Osteocyte (in vitro differentiated cells): Measurements from ENCODE around the gene RET. TPM values are rescaled to one million over a fixed set of nuclear protein-coding genes. Genes with fewer than 3 reads are reported as not detected.
"Not testable (repeated sequence)": the region's sequence is repeated elsewhere in the genome, so short reads cannot be mapped to it uniquely, and the experiment has no call there.

Experiments used
- DNase-seq: peaks from one replicate; pipeline ENCODE4 v3.0.0; 2021; ENCODE audit warnings: mixed read lengths; ENCODE audit not compliant: unreplicated experiment; ENCODE audit errors: extremely low spot score
- H3K27ac Mint-ChIP-seq: one replicate; pipeline ENCODE4 v1.8.0; 2021; ENCODE audit warnings: mild to moderate bottlenecking, mixed read lengths; ENCODE audit not compliant: unreplicated experiment
- H3K27me3 Mint-ChIP-seq: one replicate; pipeline ENCODE4 v1.8.0; 2021; ENCODE audit warnings: mixed read lengths; ENCODE audit not compliant: unreplicated experiment
- H3K36me3 Mint-ChIP-seq: one replicate; pipeline ENCODE4 v1.8.0; 2021; ENCODE audit warnings: mixed read lengths; ENCODE audit not compliant: unreplicated experiment
- H3K4me1 Mint-ChIP-seq: one replicate; pipeline ENCODE4 v1.8.0; 2021; ENCODE audit warnings: mixed read lengths; ENCODE audit not compliant: unreplicated experiment
- H3K4me3 Mint-ChIP-seq: one replicate; pipeline ENCODE4 v1.8.0; 2021; ENCODE audit warnings: mild to moderate bottlenecking, moderate library complexity, mixed read lengths; ENCODE audit not compliant: unreplicated experiment
- H3K9me3 Mint-ChIP-seq: one replicate; pipeline ENCODE4 v1.8.0; 2021; ENCODE audit warnings: mixed read lengths; ENCODE audit not compliant: unreplicated experiment
- total RNA-seq: library from RNA; stranded (reverse); gene quantifications from 2 replicates; pipeline ENCODE4 v1.2.1, GENCODE V29; 2021
- TF ChIP-seq, protein P1 (sequence below): fragments of 200-600 bp; sonication (generic); IDR thresholded peaks from 2 replicates; pipeline ENCODE4 v1.5.0; 2021; ENCODE audit warnings: antibody characterized with exemption, mild to moderate bottlenecking, moderate library complexity

The RET gene
- total RNA-seq, 1 donor from 2014 or later = 0.43 TPM

DNA sequence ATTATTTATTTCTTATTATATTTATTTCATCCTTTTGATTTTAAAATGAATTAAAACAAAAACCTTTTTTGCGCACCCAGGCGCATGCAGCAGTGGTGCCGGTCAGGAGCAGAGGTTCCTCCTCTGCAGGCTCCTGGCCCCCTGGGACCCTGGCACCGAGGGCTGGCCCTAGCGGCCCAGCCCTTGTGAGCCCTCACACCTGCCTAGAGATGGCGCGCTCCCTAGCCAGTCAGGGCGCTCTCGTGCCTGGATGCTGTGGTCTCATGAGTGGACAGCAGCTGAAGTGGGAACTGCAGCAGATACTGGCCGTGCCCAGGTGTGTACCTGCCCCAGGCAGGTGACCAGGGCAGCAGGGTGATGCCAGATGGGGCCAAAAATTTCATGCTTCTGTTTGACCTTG, 13.8 kb downstream of the RET start:
- Mint-ChIP-seq H3K36me3 (no peaks in the 10 kb centered on the region), H3K27me3 (peaks cover 17% of the 10 kb centered on the region), H3K9me3 (no peaks in the 10 kb centered on the region), H3K27ac (no peak overlapping the region), H3K4me3 (no peak overlapping the region), H3K4me1 (no peaks in the 10 kb centered on the region)
- TF ChIP-seq, protein P1, sequence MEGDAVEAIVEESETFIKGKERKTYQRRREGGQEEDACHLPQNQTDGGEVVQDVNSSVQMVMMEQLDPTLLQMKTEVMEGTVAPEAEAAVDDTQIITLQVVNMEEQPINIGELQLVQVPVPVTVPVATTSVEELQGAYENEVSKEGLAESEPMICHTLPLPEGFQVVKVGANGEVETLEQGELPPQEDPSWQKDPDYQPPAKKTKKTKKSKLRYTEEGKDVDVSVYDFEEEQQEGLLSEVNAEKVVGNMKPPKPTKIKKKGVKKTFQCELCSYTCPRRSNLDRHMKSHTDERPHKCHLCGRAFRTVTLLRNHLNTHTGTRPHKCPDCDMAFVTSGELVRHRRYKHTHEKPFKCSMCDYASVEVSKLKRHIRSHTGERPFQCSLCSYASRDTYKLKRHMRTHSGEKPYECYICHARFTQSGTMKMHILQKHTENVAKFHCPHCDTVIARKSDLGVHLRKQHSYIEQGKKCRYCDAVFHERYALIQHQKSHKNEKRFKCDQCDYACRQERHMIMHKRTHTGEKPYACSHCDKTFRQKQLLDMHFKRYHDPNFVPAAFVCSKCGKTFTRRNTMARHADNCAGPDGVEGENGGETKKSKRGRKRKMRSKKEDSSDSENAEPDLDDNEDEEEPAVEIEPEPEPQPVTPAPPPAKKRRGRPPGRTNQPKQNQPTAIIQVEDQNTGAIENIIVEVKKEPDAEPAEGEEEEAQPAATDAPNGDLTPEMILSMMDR = no peak
- no peak for DNase-seq

DNA sequence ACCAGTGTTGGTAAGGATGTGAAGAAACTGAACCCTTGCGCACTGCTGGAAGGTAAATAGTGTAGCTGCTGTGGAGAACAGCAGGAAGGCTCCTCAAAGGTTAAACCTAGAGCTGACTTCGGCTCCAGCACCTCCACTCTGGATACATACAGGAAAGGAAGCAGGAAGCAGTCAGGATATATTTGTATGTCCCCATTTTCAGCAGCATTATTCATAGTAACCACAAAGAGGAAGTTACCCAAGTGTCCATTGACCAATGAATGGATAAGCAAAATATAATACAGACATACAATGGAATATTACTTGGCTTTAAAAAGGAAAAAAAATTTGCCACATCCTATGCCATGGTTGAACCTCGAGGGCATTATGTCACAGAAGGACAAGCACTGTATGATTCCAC, 15.0 kb downstream of the RET start:
- Mint-ChIP-seq H3K36me3 (no peaks in the 10 kb centered on the region), H3K4me3 (no peak overlapping the region), H3K4me1 (no peaks in the 10 kb centered on the region), H3K27me3 (peaks cover 20% of the 10 kb centered on the region), H3K9me3 (no peaks in the 10 kb centered on the region), H3K27ac (no peak overlapping the region)
- no peak for DNase-seq
- TF ChIP-seq, protein P1 = no peak

DNA sequence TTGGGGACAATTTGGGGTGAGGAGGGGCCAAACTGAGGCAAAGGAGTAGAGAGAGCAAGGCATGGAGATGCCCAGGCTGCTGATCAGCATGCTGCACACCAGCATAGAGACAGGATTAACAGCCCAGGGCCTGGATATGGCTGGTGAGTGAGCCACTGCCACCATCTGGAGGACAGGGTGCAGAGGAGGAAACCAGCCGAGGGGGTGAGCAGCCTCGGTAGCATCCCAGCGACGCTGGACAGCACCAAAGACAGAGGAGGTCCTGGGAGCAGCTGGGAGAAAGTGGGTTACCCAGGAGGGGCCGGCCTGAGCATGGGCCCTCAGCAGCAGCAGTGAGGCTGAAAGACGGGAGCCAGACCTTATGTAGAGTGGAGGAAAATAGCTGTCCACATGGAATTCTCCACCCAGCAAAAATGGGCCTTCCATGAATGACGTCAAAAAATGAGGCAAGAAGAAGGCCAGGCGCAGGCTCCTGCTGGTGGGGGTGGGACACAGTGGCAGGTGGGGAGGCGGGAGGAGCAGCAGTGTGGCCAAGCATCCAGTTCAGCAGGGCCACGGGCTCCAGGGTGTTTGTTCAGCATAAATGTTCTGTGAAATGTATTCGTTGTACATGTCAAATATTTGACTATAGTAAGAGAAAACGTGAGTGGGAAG, 16.7 kb downstream of the RET start:
- Mint-ChIP-seq H3K27me3 (peaks cover 22% of the 10 kb centered on the region), H3K9me3 (no peaks in the 10 kb centered on the region)

DNA sequence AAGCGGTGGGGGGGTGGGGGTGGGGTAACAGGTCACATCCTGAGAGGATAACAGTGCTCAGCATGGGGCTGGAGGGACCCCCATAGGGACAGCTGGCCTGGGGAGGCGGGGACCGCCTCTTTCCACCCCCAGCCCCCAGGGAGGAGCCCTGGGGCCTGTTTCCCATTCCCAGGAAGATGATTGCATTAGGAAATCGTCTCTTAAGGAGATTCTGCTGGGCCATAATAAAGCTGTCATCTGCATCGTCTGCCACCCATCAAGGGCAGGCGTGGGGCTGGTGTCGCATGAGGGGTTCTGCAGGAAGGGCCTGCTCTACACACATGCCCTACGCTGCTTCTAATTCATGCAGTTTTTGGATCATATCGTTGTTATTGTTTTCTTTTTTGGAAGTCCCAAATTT, 17.2 kb downstream of the RET start:
- H3K4me1 Mint-ChIP-seq = no peaks in the 10 kb centered on the region
- H3K9me3 Mint-ChIP-seq = no peaks in the 10 kb centered on the region
- no peak overlapping the region for H3K27ac Mint-ChIP-seq
- no peak for DNase-seq
- no peaks in the 10 kb centered on the region for H3K36me3 Mint-ChIP-seq
- H3K4me3 Mint-ChIP-seq = no peak overlapping the region
- peaks cover 22% of the 10 kb centered on the region for H3K27me3 Mint-ChIP-seq
- TF ChIP-seq, protein P1 = no peak

More for the DNA sequence above, 16.7 kb downstream of the RET start:
- DNase-seq = no peak
- H3K27ac Mint-ChIP-seq = no peak overlapping the region
- TF ChIP-seq, protein P1 = peak; percentile 38
- no peaks in the 10 kb centered on the region for H3K4me1 Mint-ChIP-seq
- H3K36me3 Mint-ChIP-seq = no peaks in the 10 kb centered on the region
- H3K4me3 Mint-ChIP-seq = no peak overlapping the region

DNA sequence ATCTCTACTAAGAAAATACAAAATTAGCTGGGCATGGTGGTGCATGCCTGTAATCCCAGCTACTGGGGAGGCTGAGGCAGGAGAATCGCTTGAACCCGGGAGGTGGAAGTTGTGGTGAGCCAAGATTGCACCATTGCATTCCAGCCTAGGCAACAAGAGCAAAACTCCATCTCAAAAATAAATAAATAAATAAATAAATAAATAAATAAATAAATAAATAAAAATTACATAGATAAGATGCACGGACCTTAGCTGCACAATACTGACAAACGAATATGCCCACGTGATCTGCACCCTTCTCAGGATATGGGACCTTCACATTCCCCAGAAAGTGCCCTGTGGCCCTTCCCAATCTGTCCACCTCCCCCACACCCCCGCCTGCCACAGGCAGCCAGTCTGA, 22.5 kb downstream of the RET start:
- DNase-seq, H3K4me3 Mint-ChIP-seq, H3K27ac Mint-ChIP-seq, H3K4me1 Mint-ChIP-seq, H3K9me3 Mint-ChIP-seq, H3K36me3 Mint-ChIP-seq: not testable (repeated sequence)
- H3K27me3 Mint-ChIP-seq = peaks cover 26% of the 10 kb centered on the region
